Measurements from ENCODE around the gene TAS2R40.
"Not testable (repeated sequence)": the region's sequence is repeated elsewhere in the genome, so short reads cannot be mapped to it uniquely, and the experiment has no call there.

Gene TAS2R40

DNA sequence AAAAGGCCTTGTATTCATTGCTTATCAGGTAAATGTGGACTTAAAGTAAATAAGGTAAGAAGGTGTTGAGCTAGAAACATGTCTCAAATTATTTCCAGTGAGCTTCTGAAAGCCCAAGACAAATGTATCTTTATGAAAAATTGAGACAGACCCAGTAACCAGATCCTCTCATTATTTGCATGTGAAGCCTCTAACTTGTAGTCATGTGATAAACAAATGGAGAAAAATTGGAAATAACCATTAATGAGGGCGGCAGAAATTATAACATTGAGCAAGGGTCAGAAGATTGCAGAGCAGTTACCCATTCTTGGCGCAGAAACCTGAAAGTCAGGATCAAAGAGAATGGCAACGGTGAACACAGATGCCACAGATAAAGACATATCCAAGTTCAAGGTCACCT is at the start of gene TAS2R40:
TSS of gene TAS2R40 (plus strand) at position 301 of the 400 bp plus-strand sequence. CDS start at position 343, 42 bp downstream.
- TF ChIP-seq CTCF (IDR thresholded peaks at IDR 0.05; ENCODE audit: control insufficient read depth, extremely low read depth, insufficient read depth), result no peak
- no peak for DNase-seq (ENCODE audit: low read depth)
- H3K4me3 ChIP-seq (ENCODE audit: low read depth, low read length), result no peak within 1 kb of the TSS

- peak overlapping the region; percentile 32 for H3K4me3 ChIP-seq (ENCODE audit: low read depth, low read length)
Measured at GRCh38 chr7:143172354-143172753, 49.5 kb upstream of the TAS2R40 start.

GRCh38 chr7:143176128-143176527 is 45.7 kb upstream of the TAS2R40 start:
- no peak overlapping the region for H3K4me3 ChIP-seq (ENCODE audit: low read depth, low read length)
- TF ChIP-seq CTCF (IDR thresholded peaks at IDR 0.05; ENCODE audit: control insufficient read depth, extremely low read depth, insufficient read depth), result no peak
- DNase-seq (ENCODE audit: low read depth), result no peak

More at GRCh38 chr7:143172354-143172753, 49.5 kb upstream of the TAS2R40 start:
- DNase-seq (ENCODE audit: low read depth), result peak; percentile 78
- no peak for TF ChIP-seq CTCF (IDR thresholded peaks at IDR 0.05; ENCODE audit: control insufficient read depth, extremely low read depth, insufficient read depth)

DNA sequence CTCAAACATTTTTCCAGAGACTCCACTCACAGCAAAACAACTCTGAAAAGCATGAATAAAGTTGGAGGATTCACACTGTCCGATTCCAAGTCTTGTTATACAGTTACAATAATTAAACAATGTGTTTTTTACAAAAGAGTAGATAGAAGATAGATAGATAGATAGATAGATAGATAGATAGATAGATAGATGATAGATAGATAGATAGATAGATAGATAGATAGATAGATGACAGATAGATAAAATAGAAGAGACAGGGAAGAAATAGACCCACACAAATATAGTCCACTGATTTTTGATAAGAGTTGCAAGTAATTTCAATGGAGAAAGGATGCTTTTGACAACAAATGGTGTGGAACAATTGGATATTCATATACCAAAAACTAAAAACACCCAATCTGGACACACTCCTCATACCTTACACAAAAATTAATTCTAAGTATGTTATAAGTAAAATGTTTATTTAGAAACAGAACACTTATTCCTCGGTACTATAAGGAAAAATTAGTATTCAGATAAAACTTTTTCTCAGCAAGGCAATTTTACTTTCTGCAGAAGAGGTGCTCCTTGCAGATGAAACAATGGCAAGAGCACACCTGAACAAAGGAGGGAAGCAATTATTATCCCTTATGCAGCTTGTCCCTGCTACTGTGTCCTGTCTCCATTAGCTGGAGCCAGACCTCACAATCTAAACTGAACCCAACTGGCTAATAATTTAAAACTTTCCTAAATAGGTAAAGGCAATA is 44.3 kb upstream of the TAS2R40 start:
- DNase-seq (ENCODE audit: low read depth), result no peak
- TF ChIP-seq CTCF (IDR thresholded peaks at IDR 0.05; ENCODE audit: control insufficient read depth, extremely low read depth, insufficient read depth), result no peak
- no peak overlapping the region for H3K4me3 ChIP-seq (ENCODE audit: low read depth, low read length)

GRCh38 chr7:143180771-143181170 is 41.1 kb upstream of the TAS2R40 start:
- not testable (repeated sequence) for DNase-seq (ENCODE audit: low read depth); H3K4me3 ChIP-seq (ENCODE audit: low read depth, low read length)

DNA sequence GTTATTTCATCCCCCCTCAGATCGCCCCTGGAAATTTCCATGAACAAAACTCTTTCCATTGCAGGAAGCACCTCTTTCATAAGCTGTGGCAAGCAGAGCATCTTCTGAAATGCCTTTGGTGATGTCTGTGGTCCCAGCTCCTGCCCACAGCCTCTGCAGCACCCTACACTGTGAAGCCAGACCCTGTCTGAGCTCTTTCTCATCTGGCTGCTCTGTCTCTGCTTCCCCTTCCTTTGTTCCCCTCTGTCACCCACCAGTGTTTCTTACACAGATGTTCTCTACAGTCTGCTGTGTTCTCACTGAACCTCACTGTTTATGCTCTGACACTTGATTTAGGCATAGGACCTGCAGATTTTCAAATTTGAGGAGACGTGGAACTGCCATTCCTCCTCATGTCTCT is 40.5 kb upstream of the TAS2R40 start:
- TF ChIP-seq CTCF (IDR thresholded peaks at IDR 0.05; ENCODE audit: control insufficient read depth, extremely low read depth, insufficient read depth), result no peak
- DNase-seq (ENCODE audit: low read depth), result no peak
- no peak overlapping the region for H3K4me3 ChIP-seq (ENCODE audit: low read depth, low read length)

GRCh38 chr7:143183024-143183423 is 38.8 kb upstream of the TAS2R40 start, which contains the start of gene TAS2R39:
TAS2R39 (plus strand) TSS chr7:143183419; CDS start chr7:143183419, 0 bp downstream.
- TF ChIP-seq CTCF (IDR thresholded peaks at IDR 0.05; ENCODE audit: control insufficient read depth, extremely low read depth, insufficient read depth), result no peak
- H3K4me3 ChIP-seq (ENCODE audit: low read depth, low read length), result no peak within 1 kb of the TSS
- no peak for DNase-seq (ENCODE audit: low read depth)
